ENCODE data around the gene SPRY4.

DNA sequence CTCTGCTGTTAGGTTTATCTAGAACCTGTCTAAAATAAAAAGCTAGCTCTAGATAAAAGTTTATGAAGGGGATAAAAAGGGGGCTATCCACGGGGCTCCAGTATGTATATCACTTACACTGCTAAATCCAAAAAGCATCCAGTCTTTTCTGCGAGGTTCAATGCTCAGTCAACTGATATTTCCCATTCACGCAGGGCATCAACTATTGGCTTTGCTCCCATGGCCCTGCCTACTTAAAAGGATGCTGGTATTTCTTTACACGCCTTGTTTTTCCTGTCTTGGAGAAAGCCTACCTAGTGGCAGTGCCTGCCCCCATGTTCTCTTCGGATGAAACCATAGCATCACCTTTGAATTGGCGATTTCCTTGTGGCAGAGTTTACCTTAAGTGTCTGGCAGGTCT lies 8.1 kb downstream of the SPRY4 start:
- TF ChIP-seq, protein P1, sequence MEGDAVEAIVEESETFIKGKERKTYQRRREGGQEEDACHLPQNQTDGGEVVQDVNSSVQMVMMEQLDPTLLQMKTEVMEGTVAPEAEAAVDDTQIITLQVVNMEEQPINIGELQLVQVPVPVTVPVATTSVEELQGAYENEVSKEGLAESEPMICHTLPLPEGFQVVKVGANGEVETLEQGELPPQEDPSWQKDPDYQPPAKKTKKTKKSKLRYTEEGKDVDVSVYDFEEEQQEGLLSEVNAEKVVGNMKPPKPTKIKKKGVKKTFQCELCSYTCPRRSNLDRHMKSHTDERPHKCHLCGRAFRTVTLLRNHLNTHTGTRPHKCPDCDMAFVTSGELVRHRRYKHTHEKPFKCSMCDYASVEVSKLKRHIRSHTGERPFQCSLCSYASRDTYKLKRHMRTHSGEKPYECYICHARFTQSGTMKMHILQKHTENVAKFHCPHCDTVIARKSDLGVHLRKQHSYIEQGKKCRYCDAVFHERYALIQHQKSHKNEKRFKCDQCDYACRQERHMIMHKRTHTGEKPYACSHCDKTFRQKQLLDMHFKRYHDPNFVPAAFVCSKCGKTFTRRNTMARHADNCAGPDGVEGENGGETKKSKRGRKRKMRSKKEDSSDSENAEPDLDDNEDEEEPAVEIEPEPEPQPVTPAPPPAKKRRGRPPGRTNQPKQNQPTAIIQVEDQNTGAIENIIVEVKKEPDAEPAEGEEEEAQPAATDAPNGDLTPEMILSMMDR (conservative IDR thresholded peaks at IDR 0.05), result no peak
- TF ChIP-seq ZFX (IDR thresholded peaks at IDR 0.05), result no peak

Data from C4-2B (cell line).